HEK293 (cell line): ENCODE data around the gene IWS1.
"Not testable (repeated sequence)": the region's sequence is repeated elsewhere in the genome, so short reads cannot be mapped to it uniquely, and the experiment has no call there.

Experiments used
- KLF9 ChIP-seq: fragments of 450-650 bp; formaldehyde crosslinking; IDR thresholded peaks from 2 replicates; pipeline ENCODE4 v1.5.1; 2016; ENCODE audit warnings: missing biosample characterization, missing genetic modification characterization, low read depth
- OVOL3 ChIP-seq: fragments of 450-650 bp; formaldehyde crosslinking; IDR thresholded peaks from 2 replicates; pipeline ENCODE4 v1.5.1; 2016; ENCODE audit warnings: missing biosample characterization, missing genetic modification characterization
- ZNF121 ChIP-seq: fragments of 450-650 bp; formaldehyde crosslinking; IDR thresholded peaks from 2 replicates; pipeline ENCODE4 v1.5.1; 2016; ENCODE audit warnings: missing biosample characterization, missing genetic modification characterization
- ZNF530 ChIP-seq: fragments of 450-650 bp; formaldehyde crosslinking; IDR thresholded peaks from 2 replicates; pipeline ENCODE4 v1.5.1; 2016; ENCODE audit warnings: low read depth, missing biosample characterization, missing genetic modification characterization
- ZNF544 ChIP-seq: fragments of 450-650 bp; formaldehyde crosslinking; IDR thresholded peaks from 2 replicates; pipeline ENCODE4 v1.5.0; 2017; ENCODE audit warnings: missing biosample characterization, missing genetic modification characterization
- ZNF558 ChIP-seq: fragments of 450-650 bp; formaldehyde crosslinking; IDR thresholded peaks from 2 replicates; pipeline ENCODE4 v1.5.1; 2016; ENCODE audit warnings: missing biosample characterization, missing genetic modification characterization
- TF ChIP-seq, protein P1 (sequence below): fragments of 450-650 bp; formaldehyde crosslinking; IDR thresholded peaks from 2 replicates; pipeline ENCODE4 v1.5.1; 2016; ENCODE audit warnings: missing biosample characterization, missing genetic modification characterization

DNA sequence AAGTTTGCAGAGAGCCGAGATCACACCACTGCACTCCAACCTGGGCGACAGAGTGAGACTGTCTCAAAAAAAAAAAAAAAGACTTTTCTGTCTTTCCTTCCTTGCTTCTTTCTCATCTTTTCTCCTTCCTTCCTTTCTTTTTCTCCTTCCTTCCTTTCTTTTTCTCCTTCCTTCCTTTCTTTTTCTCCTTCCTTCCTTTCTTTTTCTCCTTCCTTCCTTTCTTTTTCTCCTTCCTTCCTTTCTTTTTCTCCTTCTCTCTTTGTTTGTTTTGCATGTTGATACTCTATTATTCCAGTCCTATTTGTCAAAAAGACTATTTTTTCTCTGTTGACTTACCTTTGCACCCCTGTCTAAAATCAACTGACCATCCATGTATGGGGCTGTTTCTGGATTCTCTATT lies 46.1 kb upstream of the IWS1 start:
- TF ChIP-seq ZNF121; ZNF558 (tag by site-specific recombination); ZNF530 (tag by site-specific recombination); ZNF544; KLF9 (tag by site-specific recombination); OVOL3 (tag by site-specific recombination): not testable (repeated sequence)
- TF ChIP-seq, protein P1, sequence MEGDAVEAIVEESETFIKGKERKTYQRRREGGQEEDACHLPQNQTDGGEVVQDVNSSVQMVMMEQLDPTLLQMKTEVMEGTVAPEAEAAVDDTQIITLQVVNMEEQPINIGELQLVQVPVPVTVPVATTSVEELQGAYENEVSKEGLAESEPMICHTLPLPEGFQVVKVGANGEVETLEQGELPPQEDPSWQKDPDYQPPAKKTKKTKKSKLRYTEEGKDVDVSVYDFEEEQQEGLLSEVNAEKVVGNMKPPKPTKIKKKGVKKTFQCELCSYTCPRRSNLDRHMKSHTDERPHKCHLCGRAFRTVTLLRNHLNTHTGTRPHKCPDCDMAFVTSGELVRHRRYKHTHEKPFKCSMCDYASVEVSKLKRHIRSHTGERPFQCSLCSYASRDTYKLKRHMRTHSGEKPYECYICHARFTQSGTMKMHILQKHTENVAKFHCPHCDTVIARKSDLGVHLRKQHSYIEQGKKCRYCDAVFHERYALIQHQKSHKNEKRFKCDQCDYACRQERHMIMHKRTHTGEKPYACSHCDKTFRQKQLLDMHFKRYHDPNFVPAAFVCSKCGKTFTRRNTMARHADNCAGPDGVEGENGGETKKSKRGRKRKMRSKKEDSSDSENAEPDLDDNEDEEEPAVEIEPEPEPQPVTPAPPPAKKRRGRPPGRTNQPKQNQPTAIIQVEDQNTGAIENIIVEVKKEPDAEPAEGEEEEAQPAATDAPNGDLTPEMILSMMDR (tag by site-specific recombination): not testable (repeated sequence)
